K562 (cell line): Measurements from ENCODE around the gene HACE1. TPM values are rescaled to one million over a fixed set of nuclear protein-coding genes. Genes with fewer than 3 reads are reported as not detected.

Source experiments
- ATAC-seq: fragments of 200-7000 bp; cut with Tn5 transposase; 3 replicates; pipeline ENCODE4 v1.9.1; 2020; ENCODE audit warnings: moderate library complexity
- BruUV-seq: library from RNA; stranded (reverse); fragments of 400-500 nt; replicated peaks from 2 replicates; lab custom pipeline; 2021; lab: Mats Ljungman, UMichigan
- CTCF ChIA-PET: fragments of 300-600 bp; formaldehyde crosslinking; extraction: SDS; loops from one replicate; lab custom pipeline; 2021; ENCODE audit warnings: low intra/inter-chr PET ratio; lab: Yijun Ruan, JAX
- POLR2A ChIA-PET: fragments of 300-600, 350-650 bp; sonication (Branson Sonifier 250); formaldehyde crosslinking; extraction: SDS; loops from one replicate; lab custom pipeline; 2021; ENCODE audit warnings: antibody characterized with exemption, inconsistent platforms; lab: Yijun Ruan, JAX
- DNase-seq, 4 experiments: peaks; one replicate each; pipeline versions ENCODE4 v3.0.0 to v3.0.0-alpha.2; 2011 to 2018; ENCODE audit warnings: low spot score in 3 of 4, mixed read lengths in 3 of 4; ENCODE audit errors: extremely low read depth in 1 of 4
- FAIRE-seq: peaks from 2 replicates; lab custom pipeline; 2011; peaks lifted over from hg19 to GRCh38; lab: Jason Lieb, UNC
- H2AFZ ChIP-seq: 2 replicates; pipeline ENCODE4 v1.6.0; 2011; ENCODE audit warnings: low read depth, low read length, control low read depth, inconsistent platforms
- H3K27ac ChIP-seq: fragments of 200-600 bp; 3 replicates; pipeline ENCODE4 v1.8.0; 2011; ENCODE audit warnings: low read depth, mild to moderate bottlenecking, control low read depth, inconsistent platforms, low read length, moderate library complexity, mixed read lengths; ENCODE audit errors: extremely low read depth
- H3K27me3 ChIP-seq, 2 experiments: fragments of 300-600 bp in 1 of 2; 2 replicates in 1 of 2; 3 replicates in 1 of 2; pipeline versions ENCODE4 v1.6.0 to v1.8.0; 2011; ENCODE audit warnings: inconsistent platforms in 2 of 2, low read length in 2 of 2, mild to moderate bottlenecking in 1 of 2, mixed read lengths in 1 of 2, moderate library complexity in 1 of 2; ENCODE audit not compliant: control insufficient read depth in 2 of 2, insufficient read depth in 2 of 2
- H3K36me3 ChIP-seq: fragments of 300-600 bp; 3 replicates; pipeline ENCODE4 v1.8.0; 2011; ENCODE audit warnings: mild to moderate bottlenecking, low read length, inconsistent platforms; ENCODE audit not compliant: control insufficient read depth, insufficient read depth
- H3K4me1 ChIP-seq, 2 experiments: fragments of 200-600 bp in 1 of 2; replicated peaks in 1 of 2; 2 replicates in 1 of 2; 3 replicates in 1 of 2; pipeline versions ENCODE4 v1.5.1 to v1.8.0; 2011; ENCODE audit warnings: inconsistent platforms in 2 of 2, low read length in 2 of 2, mild to moderate bottlenecking in 1 of 2, mixed read lengths in 1 of 2, moderate library complexity in 1 of 2; ENCODE audit not compliant: control insufficient read depth in 2 of 2, insufficient read depth in 2 of 2
- H3K4me2 ChIP-seq: 2 replicates; pipeline ENCODE4 v1.6.1; 2011; ENCODE audit warnings: low read length, control low read depth, inconsistent platforms, mixed read lengths; ENCODE audit not compliant: insufficient read depth
- H3K4me3 ChIP-seq: fragments of 200-600 bp; sonication (generic), shearing (Covaris generic); 2 replicates; pipeline ENCODE4 v1.5.1; 2016; ENCODE audit warnings: control low read depth, inconsistent platforms
- H3K79me2 ChIP-seq: fragments of 200-600 bp; 3 replicates; pipeline ENCODE4 v1.8.0; 2011; ENCODE audit warnings: low read length, inconsistent platforms; ENCODE audit not compliant: control insufficient read depth, insufficient read depth
- H3K9ac ChIP-seq, 2 experiments: 2 replicates each; pipeline versions ENCODE4 v1.6.0 to v1.6.1; 2011; ENCODE audit warnings: low read depth in 2 of 2, low read length in 2 of 2, control low read depth in 1 of 2, inconsistent platforms in 1 of 2, mild to moderate bottlenecking in 1 of 2, mixed read lengths in 1 of 2; ENCODE audit not compliant: insufficient read depth in 1 of 2
- H3K9me1 ChIP-seq: one replicate; pipeline ENCODE4 v1.6.0; 2011; ENCODE audit warnings: inconsistent platforms, mild to moderate bottlenecking, low read length, moderate library complexity; ENCODE audit not compliant: control insufficient read depth, insufficient read depth
- H3K9me3 ChIP-seq: replicated peaks from 2 replicates; pipeline ENCODE4 v1.5.1; 2011; ENCODE audit warnings: low read depth, low read length, inconsistent platforms; ENCODE audit not compliant: control insufficient read depth, insufficient read depth
- H4K20me1 ChIP-seq: replicated peaks from 2 replicates; pipeline ENCODE4 v1.6.1; 2011; ENCODE audit warnings: low read length, inconsistent platforms, mixed read lengths; ENCODE audit not compliant: control insufficient read depth, insufficient read depth
- HDAC6 ChIP-seq: IDR thresholded peaks from 2 replicates; pipeline ENCODE4 v1.6.1; 2012; ENCODE audit warnings: low read depth, mild to moderate bottlenecking, control low read depth, inconsistent platforms, low read length, moderate library complexity
- KLF6 ChIP-seq: fragments of 250-450 bp; sonication (Bioruptor Pico); IDR thresholded peaks from 2 replicates; pipeline ENCODE4 v1.4.0; 2020; ENCODE audit warnings: mild to moderate bottlenecking, moderate library complexity, borderline replicate concordance
- MIER1 ChIP-seq: fragments of 450-650 bp; IDR thresholded peaks from 2 replicates; pipeline ENCODE4 v1.6.1; 2016; ENCODE audit warnings: antibody characterized with exemption, mild to moderate bottlenecking, low read depth
- MTA3 ChIP-seq: fragments of 450-650 bp; formaldehyde crosslinking; IDR thresholded peaks from 2 replicates; pipeline ENCODE4 v1.6.1; 2017; ENCODE audit warnings: mild to moderate bottlenecking, borderline replicate concordance
- NR1H2 ChIP-seq: sonication (generic); formaldehyde crosslinking; IDR thresholded peaks from 2 replicates; pipeline ENCODE4 v1.4.0; 2020; ENCODE audit warnings: mild to moderate bottlenecking, missing genetic modification reagents
- NR2F6 ChIP-seq: fragments of 450-650 bp; formaldehyde crosslinking; IDR thresholded peaks from 2 replicates; pipeline ENCODE4 v1.4.0; 2020; ENCODE audit warnings: mild to moderate bottlenecking
- ZNF436 ChIP-seq: fragments of 250-450, 450-650 bp; sonication (Bioruptor Pico); formaldehyde crosslinking; IDR thresholded peaks from 2 replicates; pipeline ENCODE4 v1.7.0; 2020; ENCODE audit warnings: mild to moderate bottlenecking
- WGBS: fragments of 100-300 bp; shearing (Covaris generic); methylation state at CpG from one replicate; pipeline ENCODE4 v1.1.6; 2016; ENCODE audit warnings: low coverage, mixed read lengths; ENCODE audit not compliant: insufficient coverage; ENCODE audit errors: missing lambda C conversion rate; 5-methylcytosine and 5-hydroxymethylcytosine counted together
- in situ Hi-C: fragments of 300-500 bp; cut with MboI; formaldehyde crosslinking; loops from 4 replicates; pipeline ENCODE4 v1.15.0; 2018; ENCODE audit warnings: inconsistent platforms, mixed read lengths
- intact Hi-C: fragments of 100-400 bp; cut with micrococcal nuclease; formaldehyde crosslinking; loops from 2 replicates; pipeline ENCODE4 v1.14.2; 2022
- polyA plus RNA-seq, 8 experiments: library from polyadenylated mRNA; depleted of rRNA in 4 of 8; stranded (reverse) in 5 of 8; unstranded in 3 of 8; fragments of >200 nt; fragmentation: Nextera tagmentation in 2 of 8; fragmentation: Illumina TruSeq in 1 of 8; extraction: Ambion mirVana in 2 of 8; extraction: Trizol in 1 of 8; gene quantifications; 2 replicates each; pipeline versions ENCODE4 v1.2.1 to v1.2.3, GENCODE V29; 2011 to 2014; ENCODE audit warnings: inconsistent platforms in 1 of 8, missing spikeins in 1 of 8
- total RNA-seq, 7 experiments: library from RNA; depleted of rRNA in 6 of 7; stranded (reverse); fragments of >200 nt in 6 of 7; fragmentation: Illumina TruSeq in 2 of 7; extraction: Trizol in 2 of 7; gene quantifications; 2 replicates each; pipeline versions ENCODE4 v1.2.1 to v1.2.3, GENCODE V29; 2011 to 2021; ENCODE audit warnings: low replicate concordance in 1 of 7
- TF ChIP-seq, protein P1 (sequence below): fragments of 450-650 bp; IDR thresholded peaks from one replicate; pipeline ENCODE4 v1.6.1; 2018; ENCODE audit warnings: mild to moderate bottlenecking, moderate library complexity; ENCODE audit not compliant: partially characterized antibody
- TF ChIP-seq, protein P2 (sequence below): sonication (generic); formaldehyde crosslinking; IDR thresholded peaks from 2 replicates; pipeline ENCODE4 v1.4.0; 2020; ENCODE audit warnings: mild to moderate bottlenecking, missing genetic modification reagents
- TF ChIP-seq, protein P3 (sequence below): IDR thresholded peaks from 2 replicates; pipeline ENCODE4 v1.6.1; 2011; ENCODE audit warnings: borderline replicate concordance, low read depth, mild to moderate bottlenecking, moderate library complexity, low read length; ENCODE audit not compliant: insufficient read depth, poor library complexity, severe bottlenecking
- TF ChIP-seq, protein P4 (sequence below): fragments of 450-650 bp; formaldehyde crosslinking; IDR thresholded peaks from 2 replicates; pipeline ENCODE4 v1.4.0; 2020; ENCODE audit warnings: mild to moderate bottlenecking, moderate library complexity

The HACE1 gene
- total and polyA plus RNA-seq, 9 of the 15 experiments (the other 6 are each of a cell fraction or from before 2014, with no cell fraction given) = 3.6 to 19.9 (median 9.1) TPM

DNA sequence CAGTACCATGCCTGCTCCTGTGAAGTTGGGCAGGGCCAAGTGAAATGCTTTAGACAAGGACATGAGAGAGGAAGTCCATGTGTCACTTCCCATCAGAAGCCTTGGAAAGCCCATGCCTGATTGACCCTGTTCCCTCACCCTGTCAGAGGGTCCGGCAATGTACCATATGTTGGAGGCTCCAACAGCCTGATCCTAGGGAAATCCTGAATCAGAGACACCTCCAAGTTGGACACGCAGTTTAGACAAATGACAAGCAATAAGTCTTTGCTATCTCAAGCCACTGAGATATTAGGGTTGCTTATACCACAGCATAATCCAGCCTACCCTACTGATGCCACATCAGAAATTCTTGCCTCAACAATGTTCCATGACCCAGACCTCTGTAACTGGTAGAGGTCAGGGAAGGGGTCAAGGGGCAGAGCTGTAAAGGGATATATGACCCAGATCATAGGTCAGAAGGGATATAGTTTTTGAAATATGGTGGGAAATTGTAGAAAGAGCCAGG lies 174.8 kb downstream of the HACE1 start:
- H3K9me3 ChIP-seq = no peaks in the 10 kb centered on the region
- H3K9me1 ChIP-seq = no peaks in the 10 kb centered on the region
- H3K36me3 ChIP-seq = no peaks in the 10 kb centered on the region
- H3K27ac ChIP-seq = no peak overlapping the region
- no peak overlapping the region for H2AFZ ChIP-seq
- ATAC-seq (no peak), FAIRE-seq (no peak), DNase-seq (no peak)
- intact Hi-C loops = loop anchor here (5.0 to 10.0 kb wide), 2 partner anchors 250 to 392 kb away; no protein-coding TSS in a partner anchor
- no peaks in the 10 kb centered on the region; a peak in 1 of 5 replicates for H3K4me1 ChIP-seq
- H3K79me2 ChIP-seq = no peaks in the 10 kb centered on the region
- no peaks in the 10 kb centered on the region for H4K20me1 ChIP-seq
- BruUV-seq = no TSS peak
- WGBS = 24% methylated on average over 2 of the region's 2 CpGs
- no peak for TF ChIP-seq KLF6
- TF ChIP-seq NR1H2 (CRISPR knock-in tag) = no peak
- TF ChIP-seq ZNF436 (CRISPR knock-in tag) = no peak
- TF ChIP-seq MTA3 = no peak
- TF ChIP-seq, protein P1, sequence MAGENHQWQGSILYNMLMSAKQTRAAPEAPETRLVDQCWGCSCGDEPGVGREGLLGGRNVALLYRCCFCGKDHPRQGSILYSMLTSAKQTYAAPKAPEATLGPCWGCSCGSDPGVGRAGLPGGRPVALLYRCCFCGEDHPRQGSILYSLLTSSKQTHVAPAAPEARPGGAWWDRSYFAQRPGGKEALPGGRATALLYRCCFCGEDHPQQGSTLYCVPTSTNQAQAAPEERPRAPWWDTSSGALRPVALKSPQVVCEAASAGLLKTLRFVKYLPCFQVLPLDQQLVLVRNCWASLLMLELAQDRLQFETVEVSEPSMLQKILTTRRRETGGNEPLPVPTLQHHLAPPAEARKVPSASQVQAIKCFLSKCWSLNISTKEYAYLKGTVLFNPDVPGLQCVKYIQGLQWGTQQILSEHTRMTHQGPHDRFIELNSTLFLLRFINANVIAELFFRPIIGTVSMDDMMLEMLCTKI = no peak
- no peak for TF ChIP-seq HDAC6
- TF ChIP-seq MIER1 = no peak
- no peak for TF ChIP-seq NR2F6 (CRISPR knock-in tag)
- TF ChIP-seq, protein P2, sequence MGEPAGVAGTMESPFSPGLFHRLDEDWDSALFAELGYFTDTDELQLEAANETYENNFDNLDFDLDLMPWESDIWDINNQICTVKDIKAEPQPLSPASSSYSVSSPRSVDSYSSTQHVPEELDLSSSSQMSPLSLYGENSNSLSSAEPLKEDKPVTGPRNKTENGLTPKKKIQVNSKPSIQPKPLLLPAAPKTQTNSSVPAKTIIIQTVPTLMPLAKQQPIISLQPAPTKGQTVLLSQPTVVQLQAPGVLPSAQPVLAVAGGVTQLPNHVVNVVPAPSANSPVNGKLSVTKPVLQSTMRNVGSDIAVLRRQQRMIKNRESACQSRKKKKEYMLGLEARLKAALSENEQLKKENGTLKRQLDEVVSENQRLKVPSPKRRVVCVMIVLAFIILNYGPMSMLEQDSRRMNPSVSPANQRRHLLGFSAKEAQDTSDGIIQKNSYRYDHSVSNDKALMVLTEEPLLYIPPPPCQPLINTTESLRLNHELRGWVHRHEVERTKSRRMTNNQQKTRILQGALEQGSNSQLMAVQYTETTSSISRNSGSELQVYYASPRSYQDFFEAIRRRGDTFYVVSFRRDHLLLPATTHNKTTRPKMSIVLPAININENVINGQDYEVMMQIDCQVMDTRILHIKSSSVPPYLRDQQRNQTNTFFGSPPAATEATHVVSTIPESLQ = no peak
- TF ChIP-seq, protein P3, sequence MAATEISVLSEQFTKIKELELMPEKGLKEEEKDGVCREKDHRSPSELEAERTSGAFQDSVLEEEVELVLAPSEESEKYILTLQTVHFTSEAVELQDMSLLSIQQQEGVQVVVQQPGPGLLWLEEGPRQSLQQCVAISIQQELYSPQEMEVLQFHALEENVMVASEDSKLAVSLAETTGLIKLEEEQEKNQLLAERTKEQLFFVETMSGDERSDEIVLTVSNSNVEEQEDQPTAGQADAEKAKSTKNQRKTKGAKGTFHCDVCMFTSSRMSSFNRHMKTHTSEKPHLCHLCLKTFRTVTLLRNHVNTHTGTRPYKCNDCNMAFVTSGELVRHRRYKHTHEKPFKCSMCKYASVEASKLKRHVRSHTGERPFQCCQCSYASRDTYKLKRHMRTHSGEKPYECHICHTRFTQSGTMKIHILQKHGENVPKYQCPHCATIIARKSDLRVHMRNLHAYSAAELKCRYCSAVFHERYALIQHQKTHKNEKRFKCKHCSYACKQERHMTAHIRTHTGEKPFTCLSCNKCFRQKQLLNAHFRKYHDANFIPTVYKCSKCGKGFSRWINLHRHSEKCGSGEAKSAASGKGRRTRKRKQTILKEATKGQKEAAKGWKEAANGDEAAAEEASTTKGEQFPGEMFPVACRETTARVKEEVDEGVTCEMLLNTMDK = no peak
- TF ChIP-seq, protein P4, sequence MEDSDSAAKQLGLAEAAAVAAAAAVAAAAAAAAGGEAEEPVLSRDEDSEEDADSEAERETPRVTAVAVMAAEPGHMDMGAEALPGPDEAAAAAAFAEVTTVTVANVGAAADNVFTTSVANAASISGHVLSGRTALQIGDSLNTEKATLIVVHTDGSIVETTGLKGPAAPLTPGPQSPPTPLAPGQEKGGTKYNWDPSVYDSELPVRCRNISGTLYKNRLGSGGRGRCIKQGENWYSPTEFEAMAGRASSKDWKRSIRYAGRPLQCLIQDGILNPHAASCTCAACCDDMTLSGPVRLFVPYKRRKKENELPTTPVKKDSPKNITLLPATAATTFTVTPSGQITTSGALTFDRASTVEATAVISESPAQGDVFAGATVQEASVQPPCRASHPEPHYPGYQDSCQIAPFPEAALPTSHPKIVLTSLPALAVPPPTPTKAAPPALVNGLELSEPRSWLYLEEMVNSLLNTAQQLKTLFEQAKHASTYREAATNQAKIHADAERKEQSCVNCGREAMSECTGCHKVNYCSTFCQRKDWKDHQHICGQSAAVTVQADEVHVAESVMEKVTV (CRISPR knock-in tag) = no peak
- H3K4me2 ChIP-seq = no peak overlapping the region
- CTCF ChIA-PET = no interaction called here
- POLR2A ChIA-PET = no interaction called here
- in situ Hi-C loops = loop anchor here (5.0 kb wide), 1 partner anchor 82 kb away; no protein-coding TSS in a partner anchor
- no peaks in the 10 kb centered on the region for H3K27me3 ChIP-seq
- no peak overlapping the region for H3K4me3 ChIP-seq
- H3K9ac ChIP-seq = no peak overlapping the region
